Glomerular endothelial cell (primary cell): Measurements from ENCODE around the gene MIDN. TPM values are rescaled to one million over a fixed set of nuclear protein-coding genes. Genes with fewer than 3 reads are reported as not detected.

Experiments used
- DNase-seq: peaks from one replicate; pipeline ENCODE4 v3.0.0-alpha.2; 2011; ENCODE audit warnings: low read depth, low spot score; ENCODE audit errors: extremely low read depth
- total RNA-seq: library from RNA; depleted of rRNA; stranded (reverse); fragments of >200 nt; gene quantifications from 2 replicates; pipeline ENCODE4 v1.2.3, GENCODE V29; 2015

The MIDN gene
- total RNA-seq, 1 donor from 2014 or later, result 78.7 TPM

DNA sequence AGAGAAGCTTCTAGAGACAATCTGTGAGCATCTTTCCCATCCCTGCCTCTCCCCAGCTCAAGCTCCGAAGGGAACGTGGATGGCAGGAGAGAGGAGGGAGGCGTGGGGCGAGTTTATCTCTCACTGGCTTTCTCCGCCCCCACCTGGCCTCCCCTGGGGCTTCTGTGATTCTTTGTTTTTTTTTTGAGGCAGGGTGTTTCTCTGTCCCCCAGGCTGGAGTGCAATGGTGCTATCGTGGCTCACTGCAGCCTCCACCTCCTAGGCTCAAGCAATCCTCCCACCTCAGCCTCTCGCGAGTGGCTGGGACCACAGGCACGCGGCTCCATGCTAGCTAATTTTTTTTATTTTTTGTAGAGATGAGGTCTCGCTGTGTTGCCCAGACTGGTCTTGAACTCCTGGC is 60.3 kb downstream of the MIDN start:
- DNase-seq, result no peak

Other genes starting within 250 kb of the MIDN start
- gene GRIN3B, start 248.2 kb upstream of the MIDN start, total RNA-seq, result 8.3 and 12.4 TPM in 2 replicates
- gene TMEM259, start 227.5 kb upstream of the MIDN start, total RNA-seq, result 167 and 260 TPM in 2 replicates
- gene RNU6-2, start 227.1 kb upstream of the MIDN start, total RNA-seq, result not detected in 2 replicates
- gene CNN2, start 222.0 kb upstream of the MIDN start, total RNA-seq, result 271 and 285 TPM in 2 replicates
- gene ABCA7, start 208.5 kb upstream of the MIDN start, total RNA-seq, result 11.8 and 13.3 TPM in 2 replicates
- gene ARHGAP45, start 181.4 kb upstream of the MIDN start, total RNA-seq, result 23.0 and 27.0 TPM in 2 replicates
- 329 and 336 TPM in 2 replicates for gene POLR2E, start 153.2 kb upstream of the MIDN start, total RNA-seq
- gene GPX4, start 144.6 kb upstream of the MIDN start, total RNA-seq, result 752 and 944 TPM in 2 replicates
- 53.8 and 76.3 TPM in 2 replicates for gene SBNO2, start 74.3 kb upstream of the MIDN start, total RNA-seq
- gene STK11, start 42.8 kb upstream of the MIDN start, total RNA-seq, result 61.8 and 77.7 TPM in 2 replicates
- gene CBARP, start 10.6 kb upstream of the MIDN start, total RNA-seq, result 9.8 and 13.9 TPM in 2 replicates
- 79.0 and 95.6 TPM in 2 replicates for gene ATP5F1D, start 6.8 kb upstream of the MIDN start, total RNA-seq
- 182 and 231 TPM in 2 replicates for gene CIRBP, start 20.7 kb downstream of the MIDN start, total RNA-seq
- 66.3 and 96.6 TPM in 2 replicates for gene FAM174C, start 26.9 kb downstream of the MIDN start, total RNA-seq
- 2.6 and 4.8 TPM in 2 replicates for gene EFNA2, start 37.3 kb downstream of the MIDN start, total RNA-seq
- 159 and 165 TPM in 2 replicates for gene NDUFS7, start 135.3 kb downstream of the MIDN start, total RNA-seq
- gene GAMT, start 153.0 kb downstream of the MIDN start, total RNA-seq, result 32.1 and 63.5 TPM in 2 replicates
- gene DAZAP1, start 159.0 kb downstream of the MIDN start, total RNA-seq, result 61.5 and 74.9 TPM in 2 replicates
- gene RPS15, start 189.8 kb downstream of the MIDN start, total RNA-seq, result 2,523 and 3,135 TPM in 2 replicates
- 0.05 and 0.47 TPM in 2 replicates for gene APC2, start 201.5 kb downstream of the MIDN start, total RNA-seq
- gene C19orf25, start 230.6 kb downstream of the MIDN start, total RNA-seq, result 36.0 and 41.9 TPM in 2 replicates
- gene PCSK4, start 241.8 kb downstream of the MIDN start, total RNA-seq, result 3.7 and 5.0 TPM in 2 replicates
- 4.3 and 4.4 TPM in 2 replicates for gene REEP6, start 242.6 kb downstream of the MIDN start, total RNA-seq